H9 (cell line): ENCODE measurements around the gene BCO1. TPM values are rescaled to one million over a fixed set of nuclear protein-coding genes. Genes with fewer than 3 reads are reported as not detected.

Experiments used
- DNase-seq: peaks from one replicate; pipeline ENCODE4 v3.0.0-alpha.2; 2017
- H2AFZ ChIP-seq: one replicate; pipeline ENCODE4 v1.6.1; 2013; ENCODE audit warnings: mild to moderate bottlenecking, low read length, control low read depth, moderate library complexity
- H2AK5ac ChIP-seq: 2 replicates; pipeline ENCODE4 v1.6.1; 2013; ENCODE audit warnings: low read length, control low read depth, mixed read lengths; ENCODE audit not compliant: insufficient read length
- H2BK120ac ChIP-seq: one replicate; pipeline ENCODE4 v1.6.1; 2013; ENCODE audit warnings: low read depth, mild to moderate bottlenecking, low read length, control low read depth, inconsistent platforms; ENCODE audit not compliant: poor library complexity, severe bottlenecking
- H2BK12ac ChIP-seq: 2 replicates; pipeline ENCODE4 v1.6.1; 2013; ENCODE audit warnings: low read length, control low read depth, mixed read lengths, low read depth; ENCODE audit not compliant: insufficient read length
- H2BK15ac ChIP-seq: 2 replicates; pipeline ENCODE4 v1.6.1; 2013; ENCODE audit warnings: low read depth, low read length, control low read depth
- H2BK20ac ChIP-seq: one replicate; pipeline ENCODE4 v1.6.1; 2013; ENCODE audit warnings: low read depth, mild to moderate bottlenecking, low read length, control low read depth, inconsistent platforms; ENCODE audit not compliant: poor library complexity, severe bottlenecking
- H2BK5ac ChIP-seq: 2 replicates; pipeline ENCODE4 v1.6.1; 2013; ENCODE audit warnings: low read length, control low read depth, mixed read lengths; ENCODE audit not compliant: insufficient read length
- H3K14ac ChIP-seq: 2 replicates; pipeline ENCODE4 v1.6.1; 2013; ENCODE audit warnings: low read length, control low read depth; ENCODE audit not compliant: insufficient read depth
- H3K18ac ChIP-seq: 2 replicates; pipeline ENCODE4 v1.6.1; 2013; ENCODE audit warnings: low read depth, mild to moderate bottlenecking, mixed read lengths, low read length, control low read depth; ENCODE audit not compliant: insufficient read length
- H3K23ac ChIP-seq: 2 replicates; pipeline ENCODE4 v1.6.1; 2013; ENCODE audit warnings: low read length, control low read depth, mixed read lengths, low read depth; ENCODE audit not compliant: insufficient read length
- H3K23me2 ChIP-seq: 2 replicates; pipeline ENCODE4 v1.6.1; 2013; ENCODE audit warnings: low read depth, mild to moderate bottlenecking, mixed read lengths, low read length, control low read depth; ENCODE audit not compliant: insufficient read length, poor library complexity, severe bottlenecking
- H3K27ac ChIP-seq: 2 replicates; pipeline ENCODE4 v1.5.1; 2013; ENCODE audit warnings: low read length, control low read depth, mixed read lengths, low read depth; ENCODE audit not compliant: insufficient read length
- H3K27me3 ChIP-seq: 2 replicates; pipeline ENCODE4 v1.6.1; 2013; ENCODE audit warnings: low read length, control low read depth, inconsistent platforms; ENCODE audit not compliant: insufficient read depth
- H3K4ac ChIP-seq: 2 replicates; pipeline ENCODE4 v1.6.1; 2013; ENCODE audit warnings: low read depth, mild to moderate bottlenecking, control low read depth, inconsistent platforms, low read length, moderate library complexity
- H3K4me1 ChIP-seq: 2 replicates; pipeline ENCODE4 v1.6.1; 2013; ENCODE audit warnings: low read length, control low read depth, inconsistent platforms; ENCODE audit not compliant: insufficient read depth
- H3K4me2 ChIP-seq: 2 replicates; pipeline ENCODE4 v1.6.1; 2013; ENCODE audit warnings: low read length, control low read depth, mixed read lengths; ENCODE audit not compliant: insufficient read length, insufficient read depth
- H3K56ac ChIP-seq: 2 replicates; pipeline ENCODE4 v1.6.1; 2013; ENCODE audit warnings: low read depth, mild to moderate bottlenecking, mixed read lengths, low read length, control low read depth; ENCODE audit not compliant: insufficient read length
- H3K79me1 ChIP-seq: 2 replicates; pipeline ENCODE4 v1.6.1; 2013; ENCODE audit warnings: low read depth, mild to moderate bottlenecking, moderate library complexity, low read length, control low read depth, inconsistent platforms; ENCODE audit not compliant: insufficient read depth, poor library complexity, severe bottlenecking
- H3K79me2 ChIP-seq: 2 replicates; pipeline ENCODE4 v1.6.1; 2013; ENCODE audit warnings: low read length, control low read depth, inconsistent platforms; ENCODE audit not compliant: insufficient read depth
- H3K9ac ChIP-seq: 2 replicates; pipeline ENCODE4 v1.6.1; 2013; ENCODE audit warnings: low read length, control low read depth, mixed read lengths; ENCODE audit not compliant: insufficient read length; ENCODE audit errors: extremely low read depth
- H3K9me3 ChIP-seq: one replicate; pipeline ENCODE4 v1.6.1; 2013; ENCODE audit warnings: low read depth, low read length, inconsistent platforms; ENCODE audit not compliant: control insufficient read depth
- H3T11ph ChIP-seq: one replicate; pipeline ENCODE4 v1.6.1; 2013; ENCODE audit warnings: mild to moderate bottlenecking, low read length, control low read depth, inconsistent platforms
- H4K20me1 ChIP-seq: one replicate; pipeline ENCODE4 v1.6.1; 2013; ENCODE audit not compliant: control insufficient read depth, insufficient read length, insufficient read depth
- H4K5ac ChIP-seq: 2 replicates; pipeline ENCODE4 v1.6.1; 2013; ENCODE audit warnings: low read depth, mild to moderate bottlenecking, mixed read lengths, low read length, control low read depth; ENCODE audit not compliant: insufficient read length
- H4K8ac ChIP-seq: replicated peaks from 2 replicates; pipeline ENCODE4 v1.6.1; 2013; ENCODE audit warnings: low read length, control low read depth, mixed read lengths, low read depth; ENCODE audit not compliant: insufficient read length
- H4K91ac ChIP-seq: 2 replicates; pipeline ENCODE4 v1.6.1; 2013; ENCODE audit warnings: low read depth, mild to moderate bottlenecking, moderate library complexity, mixed read lengths, low read length, control low read depth; ENCODE audit not compliant: insufficient read length
- H3K27ac Mint-ChIP-seq, 3 experiments: 2 replicates in 2 of 3; 3 replicates in 1 of 3; pipeline ENCODE4 v1.8.0; 2020 to 2021; ENCODE audit warnings: mixed read lengths in 3 of 3, mild to moderate bottlenecking in 1 of 3, moderate library complexity in 1 of 3
- H3K27me3 Mint-ChIP-seq: 2 replicates; pipeline ENCODE4 v1.8.0; 2021; ENCODE audit warnings: low read depth, mild to moderate bottlenecking, moderate library complexity, mixed read lengths
- H3K36me3 Mint-ChIP-seq, 3 experiments: 2 replicates in 2 of 3; 3 replicates in 1 of 3; pipeline ENCODE4 v1.8.0; 2020 to 2021; ENCODE audit warnings: low read depth in 3 of 3, mixed read lengths in 3 of 3; ENCODE audit not compliant: insufficient read depth in 1 of 3
- H3K4me1 Mint-ChIP-seq, 2 experiments: 2 replicates each; pipeline ENCODE4 v1.8.0; 2020; ENCODE audit warnings: mixed read lengths in 2 of 2
- H3K4me3 Mint-ChIP-seq, 2 experiments: 2 replicates in 1 of 2; 3 replicates in 1 of 2; pipeline ENCODE4 v1.8.0; 2020 to 2021; ENCODE audit warnings: mild to moderate bottlenecking in 2 of 2, mixed read lengths in 2 of 2, moderate library complexity in 1 of 2
- H3K9me3 Mint-ChIP-seq, 2 experiments: 2 replicates in 1 of 2; 3 replicates in 1 of 2; pipeline ENCODE4 v1.8.0; 2020; ENCODE audit warnings: mild to moderate bottlenecking in 2 of 2, mixed read lengths in 2 of 2, moderate library complexity in 1 of 2
- CTCF ChIP-seq: fragments of 200-600 bp; sonication (generic); conservative IDR thresholded peaks from 3 replicates; pipeline ENCODE4 v1.8.0; 2021; ENCODE audit warnings: antibody characterized with exemption, mild to moderate bottlenecking
- WGBS: extraction: QIAGEN DNeasy Blood & Tissue Kit; methylation state at CpG from one replicate; pipeline ENCODE4 v1.1.7; 2013; ENCODE audit warnings: missing lambda C conversion rate, low lambda C conversion rate, mixed read lengths; ENCODE audit not compliant: insufficient read length; ENCODE audit errors: extremely low coverage; 5-methylcytosine and 5-hydroxymethylcytosine counted together
- total RNA-seq: library from RNA; stranded (reverse); gene quantifications from 2 replicates; pipeline ENCODE4 v1.2.1, GENCODE V29; 2021

BCO1 gene
- total RNA-seq, 1 experiment from 2014 or later, result not detected

- H3K4me1 Mint-ChIP-seq, result no peaks in the 10 kb centered on the region
- DNase-seq, result no peak
- no peak overlapping the region for H2BK5ac ChIP-seq
- H2BK120ac ChIP-seq, result no peak overlapping the region
- no peak overlapping the region for H3K56ac ChIP-seq
- no peak overlapping the region for H3K4me2 ChIP-seq
- whole genome bisulfite sequencing, result no CpG with 5 or more reads among the region's 13 CpGs
- H3T11ph ChIP-seq, result no peak overlapping the region
- H3K27me3 Mint-ChIP-seq, result no peaks in the 10 kb centered on the region; the same call in none of the 2 replicates
- H3K9ac ChIP-seq, result no peak overlapping the region
- no peak overlapping the region for H3K14ac ChIP-seq
- H2BK15ac ChIP-seq, result no peak overlapping the region
- no peaks in the 10 kb centered on the region for H3K79me2 ChIP-seq
- no peak overlapping the region for H4K8ac ChIP-seq
- H3K27ac Mint-ChIP-seq, result peak overlapping the region in 2 of 3 experiments; percentile 51 to 92; a peak in 1 of 7 replicates
- no peak overlapping the region for H3K4me3 Mint-ChIP-seq
- H4K5ac ChIP-seq, result no peak overlapping the region
- no peak overlapping the region for H3K23ac ChIP-seq
- H4K20me1 ChIP-seq, result no peaks in the 10 kb centered on the region
- no peak for TF ChIP-seq CTCF
- no peak overlapping the region for H3K4ac ChIP-seq
- no peaks in the 10 kb centered on the region for H3K9me3 Mint-ChIP-seq
- no peaks in the 10 kb centered on the region for H3K79me1 ChIP-seq
- no peak overlapping the region for H3K27ac ChIP-seq
- no peak overlapping the region for H2AK5ac ChIP-seq
- H4K91ac ChIP-seq, result no peak overlapping the region
- H3K18ac ChIP-seq, result no peak overlapping the region
- H2AFZ ChIP-seq, result no peak overlapping the region
- H3K27me3 ChIP-seq, result no peaks in the 10 kb centered on the region
- H2BK12ac ChIP-seq, result no peak overlapping the region
- H3K4me1 ChIP-seq, result no peaks in the 10 kb centered on the region
- no peaks in the 10 kb centered on the region for H3K36me3 Mint-ChIP-seq
- H3K23me2 ChIP-seq, result no peaks in the 10 kb centered on the region
- H3K9me3 ChIP-seq, result no peaks in the 10 kb centered on the region
- no peak overlapping the region for H2BK20ac ChIP-seq
Observed at GRCh38 chr16:81195885-81196534, 42.5 kb upstream of the BCO1 start.
